Heart right ventricle (tissue), 16 donors: Measurements from ENCODE around the gene BNIP2. TPM values are rescaled to one million over a fixed set of nuclear protein-coding genes. Genes with fewer than 3 reads are reported as not detected.

Source experiments
- ATAC-seq, 8 donors: fragments of 200-7000 bp; cut with Tn5 transposase; one replicate each; pipeline ENCODE4 v1.9.1; 2020; ENCODE audit warnings: mild to moderate bottlenecking in 8 of 8, moderate library complexity in 8 of 8, moderate number of reproducible peaks in 1 of 8
- DNase-seq, 2 donors: peaks; one replicate each; pipeline ENCODE4 v3.0.0-alpha.2; 2020
- H3K27ac ChIP-seq, 10 donors: fragments of 200-600 bp; sonication (generic) in 2 of 10; one replicate each; pipeline versions ENCODE4 v1.5.0 to v1.8.0; 2020 to 2022; ENCODE audit warnings: mild to moderate bottlenecking in 3 of 10
- H3K27me3 ChIP-seq, 7 donors: fragments of 200-600 bp; one replicate each; pipeline ENCODE4 v1.8.0; 2021 to 2022; ENCODE audit warnings: mild to moderate bottlenecking in 2 of 7
- H3K36me3 ChIP-seq, 9 donors: fragments of 200-600 bp; sonication (generic) in 1 of 9; one replicate each; pipeline versions ENCODE4 v1.5.0 to v1.8.0; 2020 to 2022; ENCODE audit warnings: mild to moderate bottlenecking in 2 of 9
- H3K4me1 ChIP-seq, 9 donors: fragments of 200-600 bp; sonication (generic) in 1 of 9; one replicate each; pipeline versions ENCODE4 v1.5.0 to v1.8.0; 2020 to 2022; ENCODE audit warnings: mild to moderate bottlenecking in 4 of 9
- H3K4me3 ChIP-seq, 10 donors: fragments of 200-600 bp; sonication (generic) in 2 of 10; one replicate each; pipeline versions ENCODE4 v1.5.0 to v1.8.0; 2020 to 2022; ENCODE audit warnings: mild to moderate bottlenecking in 7 of 10, moderate library complexity in 2 of 10
- H3K9me3 ChIP-seq, 11 donors: fragments of 200-600 bp in 10 of 11; sonication (generic) in 2 of 11; one replicate each; pipeline versions ENCODE4 v1.5.0 to v1.8.0; 2013 to 2022; ENCODE audit warnings: mild to moderate bottlenecking in 2 of 11, control low read depth in 1 of 11, moderate library complexity in 1 of 11
- WGBS, 2 donors: extraction: QIAGEN DNeasy Blood & Tissue Kit; methylation state at CpG; one replicate each; pipeline ENCODE4 v1.1.7; 2013; ENCODE audit warnings: inconsistent platforms in 1 of 2; 5-methylcytosine and 5-hydroxymethylcytosine counted together
- intact Hi-C, 10 donors: fragments of 100-400 bp; cut with DNase I; formaldehyde crosslinking; loops; one replicate each; pipeline versions ENCODE4 v1.11.1 to v1.14.2; 2022
- polyA plus RNA-seq, 2 donors: library from polyadenylated mRNA; stranded (reverse); fragments of 200-250 nt; gene quantifications; one replicate each; pipeline ENCODE4 v1.2.3, GENCODE V29; 2013
- total RNA-seq, 10 donors: library from RNA; stranded (reverse); fragmentation: NEBNext Ultra II Directional in 3 of 10; extraction: Animal tissue kit (Norgen Biotek cat#: 25700) in 3 of 10; gene quantifications; one replicate each; pipeline versions ENCODE4 v1.2.1 to v1.2.4, GENCODE V29; 2021 to 2023
- TF ChIP-seq, protein P1 (sequence below), 9 donors: fragments of 200-600 bp; sonication (generic) in 2 of 9; IDR thresholded peaks; one replicate each; pipeline versions ENCODE4 v1.5.0 to v1.8.0; 2021 to 2022; ENCODE audit warnings: antibody characterized with exemption in 9 of 9, mild to moderate bottlenecking in 5 of 9, moderate library complexity in 1 of 9
- donor health status: Arrhythmogenic right ventricular cardiomyopathy.
- donor health status: ischemic (EF 13 %, LVEDD 7.1; RV severe dilation, severe dysfunction).
- donor health status: healthy with polysubstance abuse.
- donor health status: DM: no; HTN: yes; CAD: no.
- donor health status: DM: no; HTN: no; CAD: no.
- donor health status: ischemic (EF 25% LVEDD 6.9; RV normal size, moderate dysfunction).
- donor health status: ischemic (EF 25% LVEDD 5.7; RV mildly dilated, moderate dysfunction).
- donor health status: healthy.
- donor health status: DM: yes; HTN: yes; CAD: no.
- donor health status: Ischemic cardiomyopathy.
- donor health status: ischemic (EF 35%, LVEDD 5.7; RV mildly dilated, moderate dysfunction).
- donor health status: nonischemic (EF 11% LVEDD 7.7; RV severe dilation, severe dysfunction).
- donor health status: DM: yes; HTN: yes; CAD: no.
- donor health status: PGD.
- donor health status: ischemic (EF 29% LVEDD 5.4; RV normal size, mild dysfunction).
- donor health status: nonischemic (EF 23%, LVEDD 6.1; RV moderate dilation, normal function).

The BNIP2 gene
- total and polyA plus RNA-seq, 12 donors: 28.3 to 96.6 (median 78.3) TPM

GRCh38 chr15:59609730-59610712 is 79.1 kb downstream of the BNIP2 start:
- peaks cover 0 to 16% (median under 1%) of the 10 kb centered on the region in 7 donors for H3K27me3 ChIP-seq
- no peak overlapping the region for H3K27ac ChIP-seq
- no peak overlapping the region for H3K4me3 ChIP-seq
- H3K4me1 ChIP-seq: no peaks in the 10 kb centered on the region
- no peaks in the 10 kb centered on the region for H3K9me3 ChIP-seq
- TF ChIP-seq, protein P1, sequence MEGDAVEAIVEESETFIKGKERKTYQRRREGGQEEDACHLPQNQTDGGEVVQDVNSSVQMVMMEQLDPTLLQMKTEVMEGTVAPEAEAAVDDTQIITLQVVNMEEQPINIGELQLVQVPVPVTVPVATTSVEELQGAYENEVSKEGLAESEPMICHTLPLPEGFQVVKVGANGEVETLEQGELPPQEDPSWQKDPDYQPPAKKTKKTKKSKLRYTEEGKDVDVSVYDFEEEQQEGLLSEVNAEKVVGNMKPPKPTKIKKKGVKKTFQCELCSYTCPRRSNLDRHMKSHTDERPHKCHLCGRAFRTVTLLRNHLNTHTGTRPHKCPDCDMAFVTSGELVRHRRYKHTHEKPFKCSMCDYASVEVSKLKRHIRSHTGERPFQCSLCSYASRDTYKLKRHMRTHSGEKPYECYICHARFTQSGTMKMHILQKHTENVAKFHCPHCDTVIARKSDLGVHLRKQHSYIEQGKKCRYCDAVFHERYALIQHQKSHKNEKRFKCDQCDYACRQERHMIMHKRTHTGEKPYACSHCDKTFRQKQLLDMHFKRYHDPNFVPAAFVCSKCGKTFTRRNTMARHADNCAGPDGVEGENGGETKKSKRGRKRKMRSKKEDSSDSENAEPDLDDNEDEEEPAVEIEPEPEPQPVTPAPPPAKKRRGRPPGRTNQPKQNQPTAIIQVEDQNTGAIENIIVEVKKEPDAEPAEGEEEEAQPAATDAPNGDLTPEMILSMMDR (IDR thresholded peaks at IDR 0.05): no peak
- DNase-seq: no peak
- intact Hi-C loops: loop anchor here in 1 of 10 donors (10.0 kb wide), 1 partner anchor 75 kb away; no protein-coding TSS in a partner anchor
- ATAC-seq: no peak
- no peaks in the 10 kb centered on the region for H3K36me3 ChIP-seq
- WGBS, 2 donors: 69 to 77% methylated on average over 6 to 7 of the region's 7 CpGs

Other genes starting within 250 kb of the BNIP2 start
- gene GCNT3, start 77.5 kb downstream of the BNIP2 start, total RNA-seq: under 1 TPM in 4 of 10 donors, not detected in 6; 0.12 to 0.55 (median 0.33) TPM
- gene GCNT3, start 77.5 kb downstream of the BNIP2 start, polyA plus RNA-seq: under 1 TPM in 1 of 2 donors, not detected in 1; 0.37 TPM
- gene GTF2A2, start 31.8 kb downstream of the BNIP2 start, total RNA-seq: 100 to 1,000 TPM; 121 to 150 (median 129) TPM
- gene GTF2A2, start 31.8 kb downstream of the BNIP2 start, polyA plus RNA-seq: 100 to 1,000 TPM in 1 of 2 donors, 10 to 100 TPM in 1; 56.9 to 120 TPM